Ovary (tissue), 9 donors: ENCODE measurements around the gene SYNCRIP. TPM values are rescaled to one million over a fixed set of nuclear protein-coding genes. Genes with fewer than 3 reads are reported as not detected.
"Not testable (repeated sequence)": the region's sequence is repeated elsewhere in the genome, so short reads cannot be mapped to it uniquely, and the experiment has no call there.

Source experiments
- DNase-seq, 5 donors: peaks; one replicate each; pipeline ENCODE4 v3.0.0-alpha.2; 2019 to 2020
- H3K27ac ChIP-seq, 2 donors: fragments of 200-600 bp; one replicate each; pipeline versions ENCODE4 v1.5.1 to v1.8.0; 2019 to 2022
- H3K27me3 ChIP-seq: fragments of 200-600 bp; one replicate; pipeline ENCODE4 v1.8.0; 2022
- H3K36me3 ChIP-seq: fragments of 200-600 bp; sonication (generic); one replicate; pipeline ENCODE4 v1.5.1; 2019
- H3K4me1 ChIP-seq: one replicate; pipeline ENCODE4 v1.8.1; 2013; ENCODE audit warnings: mild to moderate bottlenecking, moderate library complexity; ENCODE audit not compliant: insufficient read depth
- H3K4me3 ChIP-seq: fragments of 200-600 bp; sonication (generic); one replicate; pipeline ENCODE4 v1.5.1; 2017
- H3K9me3 ChIP-seq, 2 donors: fragments of 200-600 bp in 1 of 2; sonication (generic) in 1 of 2; one replicate each; pipeline versions ENCODE4 v1.5.1 to v1.8.1; 2013 to 2019; ENCODE audit warnings: mild to moderate bottlenecking in 1 of 2, moderate library complexity in 1 of 2
- EP300 ChIP-seq: sonication (generic); formaldehyde crosslinking; IDR thresholded peaks from one replicate; pipeline ENCODE4 v1.6.1; 2017; ENCODE audit warnings: antibody characterized with exemption
- POLR2A ChIP-seq: fragments of 450-650 bp; IDR thresholded peaks from one replicate; pipeline ENCODE4 v1.6.1; 2017; ENCODE audit warnings: antibody characterized with exemption, mild to moderate bottlenecking, moderate library complexity
- WGBS, 3 donors: extraction: QIAGEN DNeasy Blood & Tissue Kit in 1 of 3; methylation state at CpG; one replicate each; pipeline versions ENCODE4 v1.1.5 to v1.1.7; 2013 to 2017; 5-methylcytosine and 5-hydroxymethylcytosine counted together
- intact Hi-C, 4 donors: fragments of 100-400 bp; cut with DNase I; formaldehyde crosslinking; loops; one replicate each; pipeline versions ENCODE4 v1.11.0 to v1.15.1; 2022 to 2023
- polyA plus RNA-seq, 2 donors: library from polyadenylated mRNA; stranded (reverse); fragments of 200-250 nt in 1 of 2; fragments of 350-450 nt in 1 of 2; fragmentation: Illumina TruSeq in 1 of 2; extraction: RNeasy Lipid Tissue Mini Kit (QIAGEN cat#74804) in 1 of 2; gene quantifications; one replicate each; pipeline ENCODE4 v1.2.3, GENCODE V29; 2013 to 2014
- total RNA-seq, 7 donors: library from RNA; depleted of rRNA in 2 of 7; stranded (reverse); fragments of >200 nt in 2 of 7; fragmentation: NEBNext Ultra II Directional in 3 of 7; extraction: Animal tissue kit (Norgen Biotek cat#: 25700) in 3 of 7; gene quantifications; one replicate each; pipeline versions ENCODE4 v1.1.0 to v1.2.4, GENCODE V29; 2016 to 2023
- TF ChIP-seq, protein P1 (sequence below), 3 donors: fragments of 450-650 bp in 2 of 3; fragments of 200-600 bp in 1 of 3; IDR thresholded peaks; one replicate each; pipeline versions ENCODE4 v1.5.1 to v1.8.0; 2016 to 2022; ENCODE audit warnings: antibody characterized with exemption in 3 of 3, mild to moderate bottlenecking in 1 of 3
- donor health status: DM: no; HTN: no; CAD: no; lungs with moderate emphysema.
- donor health status: DM: no; HTN: no; CAD: no.
- donor health status: Bipolar disorder and iron deficiency.
- donor health status: DM: yes; HTN: yes; CAD: no.
- donor health status: DM: no; HTN: no; CAD: no.
- donor health status: DM: yes; HTN: yes; CAD: no.

The SYNCRIP gene
- total and polyA plus RNA-seq, 9 donors = 33.2 to 109 (median 92.8) TPM

DNA sequence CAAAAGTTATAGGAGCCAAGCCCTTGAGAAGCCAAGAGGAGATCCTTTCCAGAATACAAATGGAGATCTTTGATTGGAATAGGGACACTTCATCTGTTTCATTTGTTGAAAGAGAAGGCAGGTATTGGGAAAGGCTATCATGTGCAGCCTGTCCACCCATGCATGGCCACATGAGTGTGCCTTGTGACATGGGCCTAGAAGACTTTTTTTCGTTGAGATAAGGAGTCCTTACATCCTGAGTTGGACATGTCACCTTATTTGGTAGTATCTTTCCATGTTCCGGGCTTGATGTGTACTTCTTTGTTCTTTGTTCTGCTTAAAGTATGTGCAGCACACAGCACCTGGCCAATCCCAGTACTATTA lies 42.1 kb upstream of the SYNCRIP start:
- Histone ChIP-seq H3K4me3 (no peak overlapping the region), H3K9me3 (no peaks in the 10 kb centered on the region), H3K27me3 (no peaks in the 10 kb centered on the region), H3K36me3 (no peaks in the 10 kb centered on the region), H3K4me1 (no peaks in the 10 kb centered on the region), H3K27ac (no peak overlapping the region)
- 88 to 94% (median 89%) methylated on average over 2 of the region's 2 CpGs for WGBS, 3 donors
- intact Hi-C loops = loop anchor here in 1 of 4 donors (5.0 kb wide), 1 partner anchor 92 kb away; the partner anchor contains the start of gene SNX14
- no peak for DNase-seq
- TF ChIP-seq POLR2A (no peak), EP300 (no peak)
- TF ChIP-seq, protein P1, sequence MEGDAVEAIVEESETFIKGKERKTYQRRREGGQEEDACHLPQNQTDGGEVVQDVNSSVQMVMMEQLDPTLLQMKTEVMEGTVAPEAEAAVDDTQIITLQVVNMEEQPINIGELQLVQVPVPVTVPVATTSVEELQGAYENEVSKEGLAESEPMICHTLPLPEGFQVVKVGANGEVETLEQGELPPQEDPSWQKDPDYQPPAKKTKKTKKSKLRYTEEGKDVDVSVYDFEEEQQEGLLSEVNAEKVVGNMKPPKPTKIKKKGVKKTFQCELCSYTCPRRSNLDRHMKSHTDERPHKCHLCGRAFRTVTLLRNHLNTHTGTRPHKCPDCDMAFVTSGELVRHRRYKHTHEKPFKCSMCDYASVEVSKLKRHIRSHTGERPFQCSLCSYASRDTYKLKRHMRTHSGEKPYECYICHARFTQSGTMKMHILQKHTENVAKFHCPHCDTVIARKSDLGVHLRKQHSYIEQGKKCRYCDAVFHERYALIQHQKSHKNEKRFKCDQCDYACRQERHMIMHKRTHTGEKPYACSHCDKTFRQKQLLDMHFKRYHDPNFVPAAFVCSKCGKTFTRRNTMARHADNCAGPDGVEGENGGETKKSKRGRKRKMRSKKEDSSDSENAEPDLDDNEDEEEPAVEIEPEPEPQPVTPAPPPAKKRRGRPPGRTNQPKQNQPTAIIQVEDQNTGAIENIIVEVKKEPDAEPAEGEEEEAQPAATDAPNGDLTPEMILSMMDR (IDR thresholded peaks at IDR 0.05) = no peak

- H3K36me3 ChIP-seq = no peaks in the 10 kb centered on the region
- no peaks in the 10 kb centered on the region for H3K27me3 ChIP-seq
- WGBS, 3 donors = 68 to 74% (median 72%) methylated on average over 2 of the region's 2 CpGs
- no peaks in the 10 kb centered on the region for H3K9me3 ChIP-seq
- no peak for TF ChIP-seq EP300
- no peak for TF ChIP-seq POLR2A
- TF ChIP-seq, protein P1 (IDR thresholded peaks at IDR 0.05) = no peak
- no peaks in the 10 kb centered on the region for H3K4me1 ChIP-seq
- DNase-seq = no peak
- intact Hi-C loops = loop anchor here in 1 of 4 donors (5.0 kb wide), 1 partner anchor 92 kb away; the partner anchor contains the start of gene SNX14
- no peak overlapping the region for H3K4me3 ChIP-seq
- no peak overlapping the region for H3K27ac ChIP-seq
Observed at GRCh38 chr6:85684133-85684808, 41.6 kb upstream of the SYNCRIP start.

DNA sequence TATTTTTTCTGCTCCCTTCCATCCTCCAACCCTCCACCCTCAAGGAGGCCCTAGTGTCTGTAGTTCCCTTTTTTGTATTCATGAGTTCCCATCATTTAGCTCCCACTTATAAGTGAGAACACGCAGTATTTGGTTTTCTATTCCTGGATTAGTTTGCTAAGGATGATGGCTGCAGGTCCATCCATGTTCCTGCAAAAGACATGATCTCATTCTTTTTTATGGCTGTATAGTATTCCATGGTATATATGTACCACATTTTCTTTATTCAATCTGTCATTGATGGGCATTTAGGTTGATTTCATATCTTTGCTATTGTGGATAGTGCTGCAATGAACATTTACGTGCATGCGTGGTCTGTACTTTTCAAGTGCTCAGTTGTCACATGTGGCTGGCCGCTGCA lies 39.2 kb upstream of the SYNCRIP start:
- not testable (repeated sequence) for H3K36me3 ChIP-seq, H3K4me1 ChIP-seq, H3K4me3 ChIP-seq, H3K27ac ChIP-seq, DNase-seq, H3K9me3 ChIP-seq, H3K27me3 ChIP-seq
- intact Hi-C loops = loop anchor here in 1 of 4 donors (5.0 kb wide), 1 partner anchor 90 kb away; the partner anchor contains the start of gene SNX14
- WGBS, 3 donors = 96 to 100% (median 97%) methylated on average over 4 of the region's 4 CpGs

DNA sequence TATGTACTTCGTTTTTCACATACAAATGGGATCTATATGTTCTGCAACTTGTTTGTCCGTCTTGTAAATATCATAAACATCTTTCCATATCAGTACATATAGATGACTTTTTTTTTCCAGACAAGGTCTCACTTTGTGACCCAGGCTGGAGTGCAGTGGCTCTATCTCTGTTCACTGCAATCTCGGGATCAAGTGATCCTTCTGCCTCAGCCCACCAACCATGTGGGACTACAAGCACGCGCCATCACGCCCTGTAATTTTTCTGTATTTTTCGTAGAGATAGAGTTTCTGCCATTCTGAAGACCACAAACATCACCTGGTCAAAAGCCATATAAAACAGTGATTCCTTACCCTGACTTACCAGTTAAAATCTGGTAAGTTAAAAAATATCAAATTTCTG lies 37.7 kb upstream of the SYNCRIP start:
- Histone ChIP-seq H3K36me3 (no peaks in the 10 kb centered on the region), H3K4me1 (peaks cover under 1% of the 10 kb centered on the region), H3K4me3 (no peak overlapping the region), H3K9me3 (no peaks in the 10 kb centered on the region), H3K27me3 (no peaks in the 10 kb centered on the region), H3K27ac (no peak overlapping the region)
- TF ChIP-seq EP300 (no peak), POLR2A (no peak)
- TF ChIP-seq, protein P1 (IDR thresholded peaks at IDR 0.05) = no peak
- intact Hi-C loops = loop anchor here in 1 of 4 donors (5.0 kb wide), 1 partner anchor 88 kb away; the partner anchor contains the start of gene SNX14
- WGBS, 3 donors = 82 to 87% (median 85%) methylated on average over 7 of the region's 7 CpGs
- DNase-seq = no peak

- Histone ChIP-seq H3K27me3 (no peaks in the 10 kb centered on the region), H3K4me1 (peaks cover 6% of the 10 kb centered on the region), H3K9me3 (no peaks in the 10 kb centered on the region), H3K27ac (peak overlapping the region in 1 of 2 donors; percentile 71), H3K36me3 (no peaks in the 10 kb centered on the region), H3K4me3 (peak overlapping the region; percentile 53)
- intact Hi-C loops = loop anchor here (2.0 to 5.0 kb wide), 3 partner anchors 37 to 87 kb away; partner anchors contain the start of genes SNX14 (in 2 of the 4) and SYNCRIP (in 2 of the 4)
- WGBS, 3 donors = 10 to 15% (median 12%) methylated on average over 14 of the region's 14 CpGs
- DNase-seq = no peak
- TF ChIP-seq, protein P1 (IDR thresholded peaks at IDR 0.05) = no peak
- TF ChIP-seq POLR2A (no peak), EP300 (no peak)
Observed at GRCh38 chr6:85679445-85680123, 36.9 kb upstream of the SYNCRIP start.
